CD4-positive, alpha-beta T cell (primary cell): ENCODE measurements around the gene UBR7. TPM values are rescaled to one million over a fixed set of nuclear protein-coding genes. Genes with fewer than 3 reads are reported as not detected.
"Not testable (repeated sequence)": the region's sequence is repeated elsewhere in the genome, so short reads cannot be mapped to it uniquely, and the experiment has no call there.

Source experiments
- ATAC-seq: fragments of 200-7000 bp; cut with Tn5 transposase; one replicate; pipeline ENCODE4 v1.10.0; 2022; ENCODE audit warnings: mild to moderate bottlenecking; ENCODE audit not compliant: poor library complexity
- CTCF ChIA-PET: fragments of 350-600 bp; sonication (Branson Sonifier 250); formaldehyde crosslinking; loops from one replicate; lab custom pipeline; 2021; ENCODE audit warnings: antibody characterized with exemption, inconsistent platforms; lab: Charles Lee
- POLR2A ChIA-PET: fragments of 350-600 bp; sonication (Branson Sonifier 250); formaldehyde crosslinking; loops from one replicate; lab custom pipeline; 2021; ENCODE audit warnings: antibody characterized with exemption, inconsistent platforms; lab: Charles Lee
- DNase-seq, 14 experiments: peaks; one replicate each; pipeline ENCODE4 v3.0.0-alpha.2; 2013 to 2020; ENCODE audit warnings: mixed read lengths in 2 of 14
- H3K27ac ChIP-seq, 2 donors: one replicate each; pipeline versions ENCODE4 v1.5.1 to v1.7.0; 2013; ENCODE audit warnings: low read length in 2 of 2, low read depth in 1 of 2, mild to moderate bottlenecking in 1 of 2
- H3K27me3 ChIP-seq, 2 experiments: 1 replicate in 1 of 2; 2 replicates in 1 of 2; pipeline versions ENCODE4 v1.6.1 to v1.7.0; 2013; ENCODE audit warnings: low read length in 2 of 2, control low read depth in 1 of 2, mild to moderate bottlenecking in 1 of 2, moderate library complexity in 1 of 2; ENCODE audit not compliant: insufficient read depth in 2 of 2, control insufficient read depth in 1 of 2
- H3K36me3 ChIP-seq: one replicate; pipeline ENCODE4 v1.6.1; 2013; ENCODE audit warnings: low read length, control low read depth; ENCODE audit not compliant: insufficient read depth
- H3K4me1 ChIP-seq: one replicate; pipeline ENCODE4 v1.6.1; 2013; ENCODE audit warnings: low read length, control low read depth; ENCODE audit not compliant: insufficient read depth
- H3K4me3 ChIP-seq: one replicate; pipeline ENCODE4 v1.5.1; 2013; ENCODE audit warnings: mild to moderate bottlenecking, low read length, moderate library complexity
- H3K9me3 ChIP-seq, 2 experiments: 1 replicate in 1 of 2; 2 replicates in 1 of 2; pipeline versions ENCODE4 v1.6.1 to v1.7.0; 2013; ENCODE audit warnings: low read length in 2 of 2, mild to moderate bottlenecking in 2 of 2, control low read depth in 1 of 2, moderate library complexity in 1 of 2; ENCODE audit not compliant: control insufficient read depth in 1 of 2, insufficient read depth in 1 of 2
- H3K27ac Mint-ChIP-seq: one replicate; pipeline ENCODE4 v1.8.0; 2020; ENCODE audit warnings: mixed read lengths
- H3K27me3 Mint-ChIP-seq: one replicate; pipeline ENCODE4 v1.8.0; 2021; ENCODE audit warnings: mixed read lengths
- H3K36me3 Mint-ChIP-seq: one replicate; pipeline ENCODE4 v1.8.0; 2021; ENCODE audit warnings: low read depth, mixed read lengths
- H3K4me1 Mint-ChIP-seq: one replicate; pipeline ENCODE4 v1.8.0; 2021; ENCODE audit warnings: low read depth, mixed read lengths
- H3K4me3 Mint-ChIP-seq: one replicate; pipeline ENCODE4 v1.8.0; 2020; ENCODE audit warnings: mild to moderate bottlenecking, mixed read lengths
- H3K9me3 Mint-ChIP-seq: one replicate; pipeline ENCODE4 v1.8.0; 2020; ENCODE audit warnings: mixed read lengths
- CTCF ChIP-seq: fragments of 200-600 bp; IDR thresholded peaks from one replicate; pipeline ENCODE4 v1.8.0; 2022; ENCODE audit warnings: antibody characterized with exemption, mild to moderate bottlenecking
- intact Hi-C, 2 experiments: fragments of 100-400 bp; cut with DNase I in 1 of 2; cut with micrococcal nuclease in 1 of 2; formaldehyde crosslinking; loops; one replicate each; pipeline versions ENCODE4 v1.15.1 to v1.9.0; 2023 to 2025; cut with DNase I, micrococcal nuclease
- total RNA-seq, 174 experiments: library from RNA in 2 of 174; stranded (reverse) in 2 of 174; gene quantifications; one replicate each; pipeline ENCODE4 v1.2.3 and lab custom pipeline; 2021 to 2026

UBR7 gene
- total RNA-seq, 2 experiments from 2014 or later = 6.8 to 7.4 TPM

GRCh38 chr14:93231129-93231979 is 24.3 kb downstream of the UBR7 start:
- H3K4me3 Mint-ChIP-seq = peak overlapping the region; percentile 39
- POLR2A ChIA-PET = no interaction called here

GRCh38 chr14:93232159-93232558 is 25.1 kb downstream of the UBR7 start:
- ChIA-PET CTCF (no interaction called here), POLR2A (no interaction called here)
- H3K27me3 ChIP-seq = no peaks in the 10 kb centered on the region
- H3K36me3 ChIP-seq = peaks cover 15% of the 10 kb centered on the region
- ATAC-seq (no peak), DNase-seq (no peak)
- Mint-ChIP-seq H3K27me3 (no peaks in the 10 kb centered on the region), H3K4me3 (no peak overlapping the region), H3K9me3 (no peaks in the 10 kb centered on the region), H3K36me3 (peaks cover 24% of the 10 kb centered on the region), H3K27ac (no peak overlapping the region), H3K4me1 (peaks cover 11% of the 10 kb centered on the region)
- peaks cover 0 to 12% of the 10 kb centered on the region in 2 experiments for H3K9me3 ChIP-seq
- no peak overlapping the region for H3K4me3 ChIP-seq
- TF ChIP-seq CTCF = no peak
- intact Hi-C loops = loop anchor here in 1 of 2 experiments (5.0 kb wide), 1 partner anchor 660 kb away; no protein-coding TSS in a partner anchor
- H3K27ac ChIP-seq = no peak overlapping the region
- peaks cover 17% of the 10 kb centered on the region for H3K4me1 ChIP-seq

More at GRCh38 chr14:93231129-93231979, 24.3 kb downstream of the UBR7 start:
- Mint-ChIP-seq H3K27me3 (no peaks in the 10 kb centered on the region), H3K4me1 (peaks cover 11% of the 10 kb centered on the region), H3K36me3 (peaks cover 31% of the 10 kb centered on the region), H3K27ac (no peak overlapping the region), H3K9me3 (no peaks in the 10 kb centered on the region)
- Histone ChIP-seq H3K36me3 (peaks cover 20% of the 10 kb centered on the region), H3K9me3 (peaks cover 0 to 12% of the 10 kb centered on the region in 2 experiments), H3K27ac (no peak overlapping the region), H3K4me3 (peak overlapping the region; percentile 12), H3K4me1 (peaks cover 17% of the 10 kb centered on the region), H3K27me3 (no peaks in the 10 kb centered on the region)
- DNase-seq (peak in 1 of 14 experiments; percentile 4), ATAC-seq (no peak)
- intact Hi-C loops = loop anchor here in 1 of 2 experiments (5.0 kb wide), 1 partner anchor 661 kb away; no protein-coding TSS in a partner anchor
- CTCF ChIA-PET = no interaction called here
- TF ChIP-seq CTCF = no peak

- H3K27me3 Mint-ChIP-seq, H3K9me3 Mint-ChIP-seq, H3K27ac ChIP-seq, H3K4me3 Mint-ChIP-seq, POLR2A ChIA-PET, H3K4me3 ChIP-seq, CTCF ChIA-PET, H3K27ac Mint-ChIP-seq, ATAC-seq, H3K27me3 ChIP-seq, H3K36me3 ChIP-seq, DNase-seq: not testable (repeated sequence)
- H3K9me3 ChIP-seq = peaks cover 0 to 12% of the 10 kb centered on the region in 2 experiments
- H3K4me1 ChIP-seq = peaks cover 17% of the 10 kb centered on the region
- peaks cover 15% of the 10 kb centered on the region for H3K36me3 Mint-ChIP-seq
- H3K4me1 Mint-ChIP-seq = peaks cover 11% of the 10 kb centered on the region
- intact Hi-C loops = loop anchor here in 1 of 2 experiments (5.0 kb wide), 1 partner anchor 659 kb away; no protein-coding TSS in a partner anchor
Observed at GRCh38 chr14:93233078-93233477, 26.0 kb downstream of the UBR7 start.
